GM12875 (cell line): ENCODE data around the gene TRIM47.

Source experiments
- H3K4me3 ChIP-seq: one replicate; pipeline ENCODE4 v1.5.1; 2011; ENCODE audit warnings: low read depth, low read length, control low read depth
- CTCF ChIP-seq: IDR thresholded peaks from 2 replicates; pipeline ENCODE4 v1.5.1; 2011; ENCODE audit warnings: low read depth, mild to moderate bottlenecking, control low read depth, inconsistent platforms, low read length, moderate library complexity, borderline replicate concordance; ENCODE audit not compliant: insufficient read depth

Gene TRIM47

GRCh38 chr17:75915268-75915667, 36.9 kb upstream of the TRIM47 start:
- no peak overlapping the region for H3K4me3 ChIP-seq
- no peak for TF ChIP-seq CTCF

- no peak overlapping the region for H3K4me3 ChIP-seq
- no peak for TF ChIP-seq CTCF
Measured at GRCh38 chr17:75914643-75915267, 36.4 kb upstream of the TRIM47 start.

- H3K4me3 ChIP-seq = no peak overlapping the region
- no peak for TF ChIP-seq CTCF
Measured at GRCh38 chr17:75913537-75914210, 35.3 kb upstream of the TRIM47 start.

GRCh38 chr17:75910699-75911098, 32.3 kb upstream of the TRIM47 start:
- TF ChIP-seq CTCF = no peak
- H3K4me3 ChIP-seq = no peak overlapping the region

- TF ChIP-seq CTCF = no peak
- H3K4me3 ChIP-seq = no peak overlapping the region
Measured at GRCh38 chr17:75909812-75910274, 31.5 kb upstream of the TRIM47 start.

- TF ChIP-seq CTCF = no peak
- no peak overlapping the region for H3K4me3 ChIP-seq
Measured at GRCh38 chr17:75909051-75909811, 30.9 kb upstream of the TRIM47 start.
